Fibroblast of skin of scalp (primary cell): ENCODE measurements around the gene SLC8A3. TPM values are rescaled to one million over a fixed set of nuclear protein-coding genes. Genes with fewer than 3 reads are reported as not detected.
"Not testable (repeated sequence)": the region's sequence is repeated elsewhere in the genome, so short reads cannot be mapped to it uniquely, and the experiment has no call there.

Source experiments
- DNase-seq: peaks from one replicate; pipeline ENCODE4 v3.0.0-alpha.2; 2013
- polyA plus RNA-seq, 2 experiments: library from polyadenylated mRNA; unstranded; fragments of 120-200 nt; gene quantifications; one replicate each; pipeline ENCODE4 v1.2.1, GENCODE V29; 2013; ENCODE audit not compliant: insufficient read length in 2 of 2

The SLC8A3 gene
- polyA plus RNA-seq (2013, experiment 1 of 2; ENCODE audit: insufficient read length) = 0.18 TPM
- polyA plus RNA-seq (2013, experiment 2 of 2; ENCODE audit: insufficient read length) = 0.26 TPM

GRCh38 chr14:70188659-70189455, at the start of gene SLC8A3:
SLC8A3 (minus strand) TSS chr14:70188951; CDS start chr14:70168422, 20,529 bp downstream.
- DNase-seq = peak; percentile 57

- no peak for DNase-seq
These were observed 49.0 kb upstream of the SLC8A3 start for GRCh38 chr14:70237710-70238109.

- DNase-seq = no peak
These were observed 45.6 kb upstream of the SLC8A3 start for GRCh38 chr14:70234066-70234950.

- DNase-seq = not testable (repeated sequence)
These were observed 43.2 kb upstream of the SLC8A3 start for GRCh38 chr14:70231756-70232544.

- not testable (repeated sequence) for DNase-seq
These were observed 41.3 kb upstream of the SLC8A3 start for GRCh38 chr14:70229877-70230640.

- peak; percentile 9 for DNase-seq
These were observed 25.1 kb upstream of the SLC8A3 start for GRCh38 chr14:70213721-70214282.

GRCh38 chr14:70212752-70213151, 24.0 kb upstream of the SLC8A3 start:
- no peak for DNase-seq

GRCh38 chr14:70208380-70208779, 19.6 kb upstream of the SLC8A3 start:
- no peak for DNase-seq

- no peak for DNase-seq
These were observed 14.9 kb upstream of the SLC8A3 start for GRCh38 chr14:70203686-70204085.

- DNase-seq = no peak
These were observed 13.2 kb upstream of the SLC8A3 start for GRCh38 chr14:70201994-70202393.

GRCh38 chr14:70193396-70193795, 4.6 kb upstream of the SLC8A3 start:
- DNase-seq = no peak

- DNase-seq = no peak
These were observed 4.2 kb upstream of the SLC8A3 start for GRCh38 chr14:70192915-70193314.

- no peak for DNase-seq
These were observed 1.4 kb upstream of the SLC8A3 start for GRCh38 chr14:70190156-70190555.

GRCh38 chr14:70189456-70190077, 816 bp upstream of the SLC8A3 start:
- DNase-seq = no peak

GRCh38 chr14:70188322-70188658, 461 bp downstream of the SLC8A3 start:
- no peak for DNase-seq

- peak; percentile 51 for DNase-seq
These were observed 1.8 kb downstream of the SLC8A3 start for GRCh38 chr14:70186900-70187451.

- no peak for DNase-seq
These were observed 4.8 kb downstream of the SLC8A3 start for GRCh38 chr14:70183991-70184390.

GRCh38 chr14:70181276-70181675, 7.5 kb downstream of the SLC8A3 start:
- DNase-seq = peak; percentile 3

- DNase-seq = no peak
These were observed 8.0 kb downstream of the SLC8A3 start for GRCh38 chr14:70180718-70181117.

GRCh38 chr14:70177081-70177800, 11.5 kb downstream of the SLC8A3 start:
- no peak for DNase-seq
